Keratinocyte (primary cell): ENCODE measurements around the gene BNC2. TPM values are rescaled to one million over a fixed set of nuclear protein-coding genes. Genes with fewer than 3 reads are reported as not detected.

Experiments
- DNase-seq: peaks from one replicate; pipeline ENCODE4 v3.0.0-alpha.2; 2011; ENCODE audit warnings: low read depth, missing footprints, low spot score
- FAIRE-seq: peaks from 2 replicates; lab custom pipeline; 2011; peaks lifted over from hg19 to GRCh38; lab: Jason Lieb, UNC
- H2AFZ ChIP-seq: 2 replicates; pipeline ENCODE4 v1.6.0; 2012; ENCODE audit warnings: low read length, control low read depth, inconsistent platforms; ENCODE audit not compliant: control insufficient read depth
- H3K27ac ChIP-seq: 2 replicates; pipeline ENCODE4 v1.5.1; 2011; ENCODE audit warnings: low read length; ENCODE audit not compliant: control insufficient read depth, insufficient read depth
- H3K27me3 ChIP-seq: 3 replicates; pipeline ENCODE4 v1.6.0; 2011; ENCODE audit warnings: low read length; ENCODE audit not compliant: control insufficient read depth, insufficient read depth; ENCODE audit errors: extremely low read depth
- H3K36me3 ChIP-seq, 2 experiments: 2 replicates in 1 of 2; 3 replicates in 1 of 2; pipeline ENCODE4 v1.5.1; 2011; ENCODE audit warnings: low read length in 2 of 2, mild to moderate bottlenecking in 1 of 2; ENCODE audit not compliant: control insufficient read depth in 2 of 2, insufficient read depth in 2 of 2; ENCODE audit errors: extremely low read depth in 1 of 2
- H3K4me1 ChIP-seq: 3 replicates; pipeline ENCODE4 v1.5.1; 2011; ENCODE audit warnings: low read length; ENCODE audit not compliant: control insufficient read depth, insufficient read depth; ENCODE audit errors: extremely low read depth
- H3K4me2 ChIP-seq: 3 replicates; pipeline ENCODE4 v1.6.0; 2011; ENCODE audit warnings: low read depth, low read length; ENCODE audit not compliant: control insufficient read depth, insufficient read depth; ENCODE audit errors: extremely low read depth
- H3K4me3 ChIP-seq, 3 experiments: fragments of 200-600 bp in 1 of 3; sonication (generic) in 1 of 3; 2 replicates in 2 of 3; 3 replicates in 1 of 3; pipeline ENCODE4 v1.5.1; 2011 to 2016; ENCODE audit warnings: low read length in 3 of 3, mild to moderate bottlenecking in 3 of 3, control low read depth in 2 of 3, inconsistent platforms in 1 of 3, low read depth in 1 of 3, mixed read lengths in 1 of 3, mixed run types in 1 of 3, moderate library complexity in 1 of 3; ENCODE audit not compliant: control insufficient read depth in 2 of 3, insufficient read depth in 2 of 3; ENCODE audit errors: extremely low read depth in 1 of 3
- H3K79me2 ChIP-seq: 2 replicates; pipeline ENCODE4 v1.6.0; 2012; ENCODE audit warnings: low read length; ENCODE audit not compliant: control insufficient read depth, insufficient read depth
- H3K9ac ChIP-seq: 3 replicates; pipeline ENCODE4 v1.6.0; 2011; ENCODE audit warnings: low read length; ENCODE audit not compliant: control insufficient read depth, insufficient read depth; ENCODE audit errors: extremely low read depth
- H3K9me1 ChIP-seq: 3 replicates; pipeline ENCODE4 v1.6.0; 2011; ENCODE audit warnings: low read length; ENCODE audit not compliant: control insufficient read depth, insufficient read depth; ENCODE audit errors: extremely low read depth
- H3K9me3 ChIP-seq: 2 replicates; pipeline ENCODE4 v1.5.1; 2012; ENCODE audit warnings: low read depth, low read length; ENCODE audit not compliant: control insufficient read depth
- H4K20me1 ChIP-seq: 3 replicates; pipeline ENCODE4 v1.6.0; 2011; ENCODE audit warnings: low read length; ENCODE audit not compliant: control insufficient read depth, insufficient read depth; ENCODE audit errors: extremely low read depth
- CTCF ChIP-seq, 3 experiments: IDR thresholded peaks in 1 of 3; conservative IDR thresholded peaks in 1 of 3; optimal IDR thresholded peaks in 1 of 3; 2 replicates in 2 of 3; 3 replicates in 1 of 3; pipeline versions ENCODE3 to v1.5.1; 2011; ENCODE audit warnings: low read length in 3 of 3, mild to moderate bottlenecking in 3 of 3, moderate library complexity in 2 of 3, control low read depth in 1 of 3, inconsistent platforms in 1 of 3; ENCODE audit not compliant: insufficient read depth in 2 of 3; ENCODE audit errors: extremely low read depth in 1 of 3
- EZH2 ChIP-seq: IDR thresholded peaks from one replicate; pipeline ENCODE4 v1.6.1; 2012; ENCODE audit warnings: inconsistent platforms, mild to moderate bottlenecking, low read length, moderate library complexity
- dilution Hi-C: fragments of 300-500 bp; cut with MboI; formaldehyde crosslinking; loops from one replicate; pipeline ENCODE4 v1.7.0; 2020; ENCODE audit warnings: low sequenced_read_pairs; ENCODE audit not compliant: extremely low pct_ligation_motif_present
- polyA plus RNA-seq, 5 experiments: library from polyadenylated mRNA; depleted of rRNA in 3 of 5; stranded (reverse) in 3 of 5; stranded (forward) in 1 of 5; unstranded in 1 of 5; fragments of >200 nt; gene quantifications; 1 replicate in 1 of 5; 2 replicates in 3 of 5; 3 replicates in 1 of 5; pipeline versions ENCODE4 v1.2.1 to v1.2.3, GENCODE V29; 2011 to 2012; ENCODE audit warnings: missing spikeins in 2 of 5, low read depth in 1 of 5, low replicate concordance in 1 of 5

Gene BNC2
- polyA plus RNA-seq, 1 donor (not counting 4 experiments of a cell fraction or from before 2014, with no cell fraction given), result 1.1 TPM

GRCh38 chr9:16767366-16767765 is 103.1 kb downstream of the BNC2 start:
- no peak overlapping the region for H2AFZ ChIP-seq
- H3K9me3 ChIP-seq, result no peaks in the 10 kb centered on the region
- no peaks in the 10 kb centered on the region for H3K79me2 ChIP-seq
- H3K27ac ChIP-seq, result no peak overlapping the region
- no peak for TF ChIP-seq CTCF (optimal IDR thresholded peaks at IDR 0.05 in 1 of 3, IDR thresholded peaks at IDR 0.05 in 1 of 3, conservative IDR thresholded peaks at IDR 0.05 in 1 of 3; ENCODE audit: extremely low read depth in 1 of 3, insufficient read depth in 2 of 3, low read length in 3 of 3)
- TF ChIP-seq EZH2, result no peak
- no peak for DNase-seq
- no peak for FAIRE-seq
- no peaks in the 10 kb centered on the region for H3K36me3 ChIP-seq
- no peaks in the 10 kb centered on the region for H4K20me1 ChIP-seq
- dilution Hi-C loops, result no loop called here
- H3K4me2 ChIP-seq, result no peak overlapping the region
- H3K9ac ChIP-seq, result no peak overlapping the region
- H3K4me3 ChIP-seq, result no peak overlapping the region
- H3K27me3 ChIP-seq, result no peaks in the 10 kb centered on the region
- H3K4me1 ChIP-seq, result no peaks in the 10 kb centered on the region
- no peaks in the 10 kb centered on the region for H3K9me1 ChIP-seq

GRCh38 chr9:16763946-16764345 is 106.5 kb downstream of the BNC2 start:
- TF ChIP-seq EZH2 (no peak), CTCF (optimal IDR thresholded peaks at IDR 0.05 in 1 of 3, IDR thresholded peaks at IDR 0.05 in 1 of 3, conservative IDR thresholded peaks at IDR 0.05 in 1 of 3; ENCODE audit: extremely low read depth in 1 of 3, insufficient read depth in 2 of 3, low read length in 3 of 3) (no peak)
- Histone ChIP-seq H4K20me1 (no peaks in the 10 kb centered on the region), H3K9ac (no peak overlapping the region), H3K4me1 (no peaks in the 10 kb centered on the region), H3K27me3 (no peaks in the 10 kb centered on the region), H3K4me2 (no peak overlapping the region), H3K36me3 (no peaks in the 10 kb centered on the region), H2AFZ (no peak overlapping the region), H3K9me1 (no peaks in the 10 kb centered on the region), H3K9me3 (no peaks in the 10 kb centered on the region), H3K4me3 (no peak overlapping the region), H3K27ac (no peak overlapping the region), H3K79me2 (no peaks in the 10 kb centered on the region)
- DNase-seq (no peak), FAIRE-seq (no peak)
- dilution Hi-C loops, result no loop called here
